Measurements from ENCODE around the gene PTPRN2.
A peak's percentile ranks its signal among the peaks of the same experiment; 100 is the strongest.
"Not testable (repeated sequence)": the region's sequence is repeated elsewhere in the genome, so short reads cannot be mapped to it uniquely, and the experiment has no call there.

The PTPRN2 gene

GRCh38 chr7:158439035-158439434 is 148.6 kb downstream of the PTPRN2 start:
- no peak for DNase-seq

- no peak for DNase-seq
These were observed 155.0 kb downstream of the PTPRN2 start for GRCh38 chr7:158432369-158433341.

GRCh38 chr7:158431941-158432347 is 155.7 kb downstream of the PTPRN2 start:
- no peak for DNase-seq

GRCh38 chr7:158431055-158431940 is 156.3 kb downstream of the PTPRN2 start:
- DNase-seq, result no peak

GRCh38 chr7:158430308-158431034 is 157.2 kb downstream of the PTPRN2 start:
- no peak for DNase-seq

GRCh38 chr7:158428837-158429753 is 158.5 kb downstream of the PTPRN2 start:
- no peak for DNase-seq

GRCh38 chr7:158428131-158428836 is 159.3 kb downstream of the PTPRN2 start:
- peak in 2 of 4 experiments; percentile 10 to 18 for DNase-seq

- not testable (repeated sequence) for DNase-seq
These were observed 161.9 kb downstream of the PTPRN2 start for GRCh38 chr7:158425676-158426075.

- no peak for DNase-seq
These were observed 163.1 kb downstream of the PTPRN2 start for GRCh38 chr7:158424531-158424930.

- no peak for DNase-seq
These were observed 163.6 kb downstream of the PTPRN2 start for GRCh38 chr7:158424011-158424410.

- DNase-seq, result peak in 3 of 4 experiments; percentile 43 to 49 (median 44)
These were observed 164.6 kb downstream of the PTPRN2 start for GRCh38 chr7:158422887-158423560.

GRCh38 chr7:158422196-158422886 is 165.3 kb downstream of the PTPRN2 start:
- no peak for DNase-seq

- DNase-seq, result no peak
These were observed 166.3 kb downstream of the PTPRN2 start for GRCh38 chr7:158421361-158421760.

- DNase-seq, result no peak
These were observed 166.9 kb downstream of the PTPRN2 start for GRCh38 chr7:158420591-158421340.

- no peak for DNase-seq
These were observed 168.3 kb downstream of the PTPRN2 start for GRCh38 chr7:158419238-158419785.

GRCh38 chr7:158418395-158418794 is 169.2 kb downstream of the PTPRN2 start:
- not testable (repeated sequence) for DNase-seq

- DNase-seq, result no peak
These were observed 171.2 kb downstream of the PTPRN2 start for GRCh38 chr7:158416283-158416933.

GRCh38 chr7:158415316-158415715 is 172.3 kb downstream of the PTPRN2 start:
- no peak for DNase-seq

Measured in suppressor macrophage (primary cell).